ENCODE results near the gene KCNQ2. TPM values are rescaled to one million over a fixed set of nuclear protein-coding genes. Genes with fewer than 3 reads are reported as not detected.

The KCNQ2 gene
- total RNA-seq, 1 experiment from 2014 or later = 86.5 TPM

GRCh38 chr20:63350597-63351325 is 121.7 kb downstream of the KCNQ2 start:
- ChIA-PET POLR2A (no interaction called here), RAD21 (ENCODE audit: low non-redundant PET in 1 of 2, low total read pairs in 2 of 2, uncharacterized antibody in 2 of 2, unreplicated experiment in 2 of 2) (no interaction called here), CTCF (no interaction called here)
- H3K79me2 ChIP-seq (ENCODE audit: insufficient read depth, low read length) = no peaks in the 10 kb centered on the region
- no peaks in the 10 kb centered on the region for H3K27me3 ChIP-seq (ENCODE audit: insufficient read depth, low read length)
- no peak for DNase-seq (ENCODE audit: low read depth, low spot score)
- no peaks in the 10 kb centered on the region for H3K36me3 ChIP-seq (ENCODE audit: control insufficient read depth in 1 of 2, insufficient read depth in 2 of 2, low read length in 2 of 2)
- intact Hi-C loops (cut with micrococcal nuclease) = no loop called here
- ATAC-seq = no peak
- no peaks in the 10 kb centered on the region for H3K9me2 ChIP-seq (ENCODE audit: insufficient read depth)
- BruUV-seq (replicated peaks) = no TSS peak
- no peak overlapping the region for H2AFZ ChIP-seq (ENCODE audit: low read depth, low read length, poor library complexity, severe bottlenecking)
- TF ChIP-seq JUND (IDR thresholded peaks at IDR 0.05) (no peak), CTCF (IDR thresholded peaks at IDR 0.05 in 2 of 3, conservative IDR thresholded peaks at IDR 0.05 in 1 of 3; ENCODE audit: borderline replicate concordance in 1 of 3, insufficient read depth in 1 of 3, low read depth in 2 of 3, low read length in 2 of 3) (no peak), EGR1 (IDR thresholded peaks at IDR 0.05; ENCODE audit: low read depth) (no peak), REST (IDR thresholded peaks at IDR 0.05; ENCODE audit: low read depth) (no peak), SIN3A (IDR thresholded peaks at IDR 0.05; ENCODE audit: low read depth) (no peak), EZH2 (IDR thresholded peaks at IDR 0.05) (no peak), SP1 (IDR thresholded peaks at IDR 0.05; ENCODE audit: low read depth) (no peak), YY1 (IDR thresholded peaks at IDR 0.05; ENCODE audit: extremely low read depth, insufficient replicate concordance, low read depth, low read length) (no peak), ZFX (IDR thresholded peaks at IDR 0.05) (no peak), ATF3 (IDR thresholded peaks at IDR 0.05) (no peak)
- no peak overlapping the region for H3K4me3 ChIP-seq (replicated peaks in 1 of 2; ENCODE audit: low read depth in 1 of 2, low read length in 2 of 2)
- peaks cover 0 to 6% of the 10 kb centered on the region in 2 experiments; a peak in 1 of 4 replicates for H3K9me3 ChIP-seq (ENCODE audit: control insufficient read depth in 1 of 2, insufficient read depth in 1 of 2, low read depth in 1 of 2, low read length in 2 of 2)
- no peak overlapping the region for H3K4me2 ChIP-seq (ENCODE audit: low read length)
- no peaks in the 10 kb centered on the region for H3K4me1 ChIP-seq (ENCODE audit: control insufficient read depth in 1 of 2, insufficient read depth in 2 of 2, low read length in 2 of 2)
- H3K27ac ChIP-seq (ENCODE audit: low read depth, low read length) = no peak overlapping the region
- no peak overlapping the region for H3K9ac ChIP-seq (ENCODE audit: low read length)
- H4K20me1 ChIP-seq (ENCODE audit: insufficient read depth) = no peaks in the 10 kb centered on the region

Other genes with a start within 250 kb of the KCNQ2 start
- gene BIRC7, start 236.8 kb downstream of the KCNQ2 start, total RNA-seq (2021; ENCODE audit: unreplicated experiment) = 0.96 TPM
- not detected for gene NKAIN4, start 218.2 kb downstream of the KCNQ2 start, total RNA-seq (2021; ENCODE audit: unreplicated experiment)
- 94.4 TPM for gene ARFGAP1, start 199.8 kb downstream of the KCNQ2 start, total RNA-seq (2021; ENCODE audit: unreplicated experiment)
- 0.34 TPM for gene COL20A1, start 179.5 kb downstream of the KCNQ2 start, total RNA-seq (2021; ENCODE audit: unreplicated experiment)
- gene CHRNA4, start 111.3 kb downstream of the KCNQ2 start, total RNA-seq (2021; ENCODE audit: unreplicated experiment) = not detected
- gene EEF1A2, start 26.4 kb upstream of the KCNQ2 start, total RNA-seq (2021; ENCODE audit: unreplicated experiment) = 454 TPM
- gene PPDPF, start 48.1 kb upstream of the KCNQ2 start, total RNA-seq (2021; ENCODE audit: unreplicated experiment) = 346 TPM
- gene PTK6, start 64.7 kb upstream of the KCNQ2 start, total RNA-seq (2021; ENCODE audit: unreplicated experiment) = 6.7 TPM
- 3.2 TPM for gene SRMS, start 75.1 kb upstream of the KCNQ2 start, total RNA-seq (2021; ENCODE audit: unreplicated experiment)
- 5.5 TPM for gene FNDC11, start 81.5 kb upstream of the KCNQ2 start, total RNA-seq (2021; ENCODE audit: unreplicated experiment)
- 44.0 TPM for gene HELZ2, start 101.6 kb upstream of the KCNQ2 start, total RNA-seq (2021; ENCODE audit: unreplicated experiment)
- gene GMEB2, start 154.4 kb upstream of the KCNQ2 start, total RNA-seq (2021; ENCODE audit: unreplicated experiment) = 13.9 TPM
- 138 TPM for gene STMN3, start 180.8 kb upstream of the KCNQ2 start, total RNA-seq (2021; ENCODE audit: unreplicated experiment)
- gene RTEL1, start 185.7 kb upstream of the KCNQ2 start, total RNA-seq (2021; ENCODE audit: unreplicated experiment) = 58.0 TPM
- 147 TPM for gene TNFRSF6B, start 224.0 kb upstream of the KCNQ2 start, total RNA-seq (2021; ENCODE audit: unreplicated experiment)
- 53.7 TPM for gene ARFRP1, start 235.3 kb upstream of the KCNQ2 start, total RNA-seq (2021; ENCODE audit: unreplicated experiment)
- 30.6 TPM for gene ZGPAT, start 235.4 kb upstream of the KCNQ2 start, total RNA-seq (2021; ENCODE audit: unreplicated experiment)

Measured in HCT116 (cell line).